GM21423 (cell line): ENCODE results near the gene POLL.

Source experiments
- ATAC-seq: cut with Tn5 transposase; IDR thresholded peaks from one replicate; pipeline ENCODE4 v1.9.1; 2021; ENCODE audit warnings: mild to moderate bottlenecking, moderate library complexity; ENCODE audit not compliant: unreplicated experiment

POLL gene

GRCh38 chr10:101560298-101561067 is 27.6 kb downstream of the POLL start:
- no peak for ATAC-seq

GRCh38 chr10:101559596-101560297 is 28.3 kb downstream of the POLL start:
- ATAC-seq: no peak

- no peak for ATAC-seq
These were observed 29.1 kb downstream of the POLL start for GRCh38 chr10:101558671-101559595.

GRCh38 chr10:101558204-101558603 is 29.9 kb downstream of the POLL start:
- ATAC-seq: no peak

GRCh38 chr10:101557541-101557940 is 30.5 kb downstream of the POLL start:
- no peak for ATAC-seq

- no peak for ATAC-seq
These were observed 35.6 kb downstream of the POLL start for GRCh38 chr10:101552442-101552841.

- ATAC-seq: no peak
These were observed 37.1 kb downstream of the POLL start for GRCh38 chr10:101550965-101551364.

GRCh38 chr10:101545898-101546297 is 42.2 kb downstream of the POLL start:
- no peak for ATAC-seq

GRCh38 chr10:101538446-101538845 is 49.6 kb downstream of the POLL start:
- ATAC-seq: no peak

- ATAC-seq: no peak
These were observed 51.3 kb downstream of the POLL start for GRCh38 chr10:101536800-101537199.

GRCh38 chr10:101535949-101536348 is 52.1 kb downstream of the POLL start:
- ATAC-seq: no peak

GRCh38 chr10:101529725-101530553 is 58.1 kb downstream of the POLL start:
- ATAC-seq: no peak

- no peak for ATAC-seq
These were observed 58.9 kb downstream of the POLL start for GRCh38 chr10:101529207-101529606.
